SK-N-MC (cell line): ENCODE measurements around the gene GMIP.
A peak's percentile ranks its signal among the peaks of the same experiment; 100 is the strongest.

ENCODE experiments used
- DNase-seq: peaks from one replicate; pipeline ENCODE4 v3.0.0-alpha.2; 2011; ENCODE audit warnings: low read depth, low spot score
- H3K27ac ChIP-seq: fragments of 200-600 bp; sonication (generic); 2 replicates; pipeline ENCODE4 v1.5.1; 2016; ENCODE audit warnings: mixed run types
- H3K36me3 ChIP-seq: fragments of 200-600 bp; sonication (generic); 2 replicates; pipeline ENCODE4 v1.6.1; 2017; ENCODE audit warnings: antibody characterized with exemption, low read length, mixed read lengths; ENCODE audit not compliant: insufficient read depth
- H3K4me3 ChIP-seq: fragments of 200-600 bp; sonication (generic); 2 replicates; pipeline ENCODE4 v1.5.1; 2016
- H3K9ac ChIP-seq: fragments of 200-600 bp; sonication (generic); 2 replicates; pipeline ENCODE4 v1.8.0; 2017; ENCODE audit warnings: mixed run types, mixed read lengths; ENCODE audit not compliant: insufficient read length
- H3K9me3 ChIP-seq: fragments of 200-600 bp; sonication (generic); 2 replicates; pipeline ENCODE4 v1.6.1; 2017; ENCODE audit warnings: low read depth, mild to moderate bottlenecking, antibody characterized with exemption, low read length, moderate library complexity, mixed read lengths
- EZH2 ChIP-seq: fragments of 200-600 bp; sonication (generic); IDR thresholded peaks from one replicate; pipeline ENCODE4 v1.6.1; 2017; ENCODE audit warnings: antibody characterized with exemption
- FOXP2 ChIP-seq: optimal IDR thresholded peaks from 2 replicates; pipeline ENCODE3; 2011; ENCODE audit warnings: mild to moderate bottlenecking, moderate library complexity; ENCODE audit not compliant: insufficient read depth; ENCODE audit errors: extremely low read length, control extremely low read depth
- POLR2AphosphoS5 ChIP-seq: IDR thresholded peaks from 2 replicates; pipeline ENCODE4 v1.6.1; 2012; ENCODE audit warnings: mild to moderate bottlenecking, low read depth, low read length, borderline replicate concordance

GMIP gene

DNA sequence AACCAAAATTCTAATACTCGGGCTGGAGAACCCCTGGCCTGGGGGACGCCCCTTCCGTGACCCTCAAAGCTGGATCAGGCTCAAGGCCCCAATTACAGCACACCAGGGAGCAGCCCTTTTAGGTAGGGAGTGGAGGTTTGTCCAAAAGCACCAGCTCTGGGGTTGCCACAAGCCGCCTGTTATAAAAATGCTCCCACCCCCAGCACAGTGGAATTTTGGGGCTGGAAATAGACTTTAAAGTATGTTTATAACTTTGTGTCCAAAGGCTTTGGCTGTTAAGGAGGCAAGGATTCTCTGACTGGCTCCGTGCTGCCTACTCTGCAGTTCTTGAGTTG, 564 bp upstream of the GMIP start:
- Histone ChIP-seq H3K9me3 (no peaks in the 10 kb centered on the region), H3K9ac (no peak overlapping the region), H3K4me3 (peak overlapping the region; percentile 99), H3K27ac (no peak overlapping the region), H3K36me3 (peaks cover 22% of the 10 kb centered on the region; the same call in 1 of the 2 replicates)
- no peak for TF ChIP-seq EZH2
- DNase-seq = no peak

DNA sequence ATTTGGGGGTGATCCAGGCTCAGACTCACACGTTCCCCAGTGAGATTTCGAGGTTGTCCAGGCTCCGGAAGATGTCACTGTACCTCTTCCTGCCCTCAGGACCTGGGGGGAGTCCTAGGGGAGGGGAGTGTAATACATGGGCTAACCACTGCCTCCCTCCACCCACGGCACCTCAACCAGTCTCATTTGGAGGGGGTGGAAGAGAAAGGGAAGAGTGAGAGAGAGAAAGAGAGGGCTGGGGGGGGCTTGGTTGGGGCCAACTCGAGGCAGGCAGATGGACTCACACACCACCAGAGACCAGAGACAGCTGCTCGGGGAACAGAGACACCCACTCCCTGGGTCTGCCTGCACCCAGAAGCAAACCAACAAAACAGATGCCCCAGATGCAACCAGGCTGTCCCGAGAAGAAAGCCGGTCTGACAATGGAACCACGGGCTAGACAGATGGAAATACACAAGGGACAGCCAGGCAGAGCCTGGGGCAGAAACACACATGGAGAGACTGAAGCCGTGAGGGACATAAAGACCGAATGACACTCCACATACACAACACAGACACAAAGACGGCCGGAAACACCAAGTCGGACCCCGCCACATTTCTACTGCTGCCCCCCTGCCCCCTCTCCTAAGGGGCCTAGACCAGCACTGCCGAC, 825 bp downstream of the GMIP start:
- TF ChIP-seq FOXP2 = no peak
- TF ChIP-seq POLR2AphosphoS5 = no peak
- TF ChIP-seq EZH2 = no peak
- Histone ChIP-seq H3K27ac (no peak overlapping the region), H3K4me3 (peak overlapping the region; percentile 99), H3K9ac (peak overlapping the region; percentile 82), H3K36me3 (peaks cover 21% of the 10 kb centered on the region; the same call in 1 of the 2 replicates), H3K9me3 (no peaks in the 10 kb centered on the region)
- no peak for DNase-seq

DNA sequence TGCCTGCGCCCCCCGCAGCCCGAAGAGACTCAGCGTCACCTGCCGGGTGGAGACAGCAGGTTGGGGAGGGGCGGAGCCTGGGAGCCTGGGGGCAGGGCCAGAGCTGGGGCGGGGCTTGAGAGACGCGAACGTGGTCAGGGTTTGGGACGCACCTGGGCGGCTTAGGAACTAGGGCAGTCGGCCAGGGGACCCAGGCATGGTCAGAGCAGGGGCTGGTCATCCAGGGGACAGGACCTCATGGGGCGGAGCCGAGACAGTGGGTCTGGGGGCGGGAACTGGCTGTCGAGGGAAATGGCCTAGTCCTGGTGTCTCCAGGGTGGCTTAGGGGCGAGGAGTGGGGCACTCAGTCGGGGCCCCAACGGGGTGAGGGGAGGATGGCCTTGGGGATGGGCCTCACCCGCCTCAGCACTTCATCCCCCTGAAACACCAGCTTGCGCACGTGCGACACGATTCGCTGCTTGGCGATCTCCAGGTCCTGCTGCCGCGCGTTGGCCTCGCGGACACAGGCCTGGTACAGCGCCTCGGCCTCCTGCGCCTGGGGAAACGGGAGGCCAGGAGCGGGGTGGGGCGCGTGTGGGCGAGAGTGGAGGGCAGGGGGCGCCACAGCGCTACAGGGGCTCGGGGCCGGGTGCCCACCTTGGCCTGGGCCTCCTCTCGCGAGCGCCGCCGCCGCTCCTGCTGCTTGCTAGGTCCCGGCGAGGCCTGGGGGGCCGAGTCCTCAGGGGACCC, 5.8 kb downstream of the GMIP start:
- no peak overlapping the region for H3K4me3 ChIP-seq
- H3K9ac ChIP-seq = no peak overlapping the region
- H3K27ac ChIP-seq = no peak overlapping the region
- no peak for DNase-seq
- peaks cover 7% of the 10 kb centered on the region for H3K36me3 ChIP-seq
- TF ChIP-seq EZH2 (no peak), POLR2AphosphoS5 (no peak), FOXP2 (no peak)
- H3K9me3 ChIP-seq = no peaks in the 10 kb centered on the region

DNA sequence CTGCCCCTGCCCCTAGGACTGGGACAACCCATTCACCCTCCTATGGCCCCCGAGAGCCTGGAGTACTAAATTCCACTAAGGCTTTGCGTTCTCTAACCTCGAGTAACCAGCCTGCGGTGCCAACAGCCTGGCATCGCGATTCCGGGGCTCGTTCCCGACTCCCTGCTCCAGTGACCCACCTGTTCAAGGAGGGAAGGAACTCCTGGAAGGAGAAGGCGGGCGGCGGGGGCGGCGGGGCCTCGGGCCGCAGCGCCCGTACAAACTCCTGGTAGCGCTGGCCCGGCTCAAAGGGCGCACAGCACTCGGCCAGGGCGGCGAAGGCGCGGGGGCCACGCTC, 6.3 kb downstream of the GMIP start:
- Histone ChIP-seq H3K27ac (no peak overlapping the region), H3K4me3 (no peak overlapping the region), H3K36me3 (peaks cover 7% of the 10 kb centered on the region), H3K9ac (no peak overlapping the region), H3K9me3 (no peaks in the 10 kb centered on the region)
- DNase-seq = no peak
- no peak for TF ChIP-seq POLR2AphosphoS5

DNA sequence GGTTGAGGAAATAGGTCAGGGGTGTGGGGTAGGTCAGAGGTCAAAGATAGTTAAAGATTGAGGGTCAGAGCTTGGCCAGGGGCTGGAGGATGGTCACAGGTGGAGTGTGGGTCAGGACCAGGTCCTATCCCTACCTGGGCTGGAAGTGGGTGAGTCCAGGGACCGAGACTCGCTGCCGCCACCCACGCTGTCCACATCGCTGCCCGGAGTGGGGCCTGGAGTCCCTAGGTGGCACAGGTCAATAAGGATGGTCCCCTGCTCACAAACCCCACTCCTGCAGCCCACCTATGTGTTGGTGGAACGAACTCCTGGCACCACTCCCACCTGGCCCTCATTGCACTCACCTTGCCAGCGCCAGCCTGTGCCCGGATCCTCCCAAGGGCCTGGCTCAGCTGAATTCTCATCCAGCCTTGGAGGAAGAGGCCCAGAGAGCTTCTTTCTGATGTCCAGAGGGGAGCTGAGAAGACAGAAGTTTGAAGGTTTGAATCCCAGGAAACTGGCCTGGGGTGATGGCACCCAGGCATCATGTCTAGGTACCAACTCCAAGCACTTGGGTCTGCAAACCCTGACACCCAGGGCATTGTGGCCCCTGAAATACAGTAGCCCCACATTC, 6.8 kb downstream of the GMIP start:
- Histone ChIP-seq H3K36me3 (peaks cover 7% of the 10 kb centered on the region), H3K9me3 (no peaks in the 10 kb centered on the region), H3K27ac (no peak overlapping the region), H3K9ac (no peak overlapping the region), H3K4me3 (no peak overlapping the region)
- DNase-seq = no peak
- no peak for TF ChIP-seq FOXP2
- no peak for TF ChIP-seq POLR2AphosphoS5
- TF ChIP-seq EZH2 = no peak

DNA sequence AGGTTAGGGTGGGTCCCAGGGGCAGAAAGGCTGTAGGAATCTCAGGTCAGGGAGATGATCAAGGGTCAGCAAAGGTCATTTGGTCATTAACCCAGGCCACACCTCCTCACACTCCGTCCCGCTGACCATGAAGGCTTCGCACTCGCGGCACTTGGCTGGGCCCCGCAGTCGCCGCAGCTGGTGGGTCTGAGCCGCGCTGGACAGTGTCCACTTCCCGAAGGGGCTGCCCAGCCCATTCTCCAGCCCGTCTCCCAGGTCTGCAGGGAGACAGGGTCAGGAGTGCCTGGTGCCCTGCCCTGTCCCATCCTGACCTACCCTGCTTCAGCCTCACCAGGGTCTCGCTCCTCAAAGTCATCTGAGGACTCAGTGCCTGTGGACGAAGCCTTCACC, 8.1 kb downstream of the GMIP start:
- H3K9ac ChIP-seq = no peak overlapping the region
- no peak overlapping the region for H3K27ac ChIP-seq
- H3K36me3 ChIP-seq = peaks cover 7% of the 10 kb centered on the region
- no peak for DNase-seq
- no peak overlapping the region for H3K4me3 ChIP-seq
- no peak for TF ChIP-seq POLR2AphosphoS5
- no peak for TF ChIP-seq EZH2
- no peak for TF ChIP-seq FOXP2
- H3K9me3 ChIP-seq = no peaks in the 10 kb centered on the region

DNA sequence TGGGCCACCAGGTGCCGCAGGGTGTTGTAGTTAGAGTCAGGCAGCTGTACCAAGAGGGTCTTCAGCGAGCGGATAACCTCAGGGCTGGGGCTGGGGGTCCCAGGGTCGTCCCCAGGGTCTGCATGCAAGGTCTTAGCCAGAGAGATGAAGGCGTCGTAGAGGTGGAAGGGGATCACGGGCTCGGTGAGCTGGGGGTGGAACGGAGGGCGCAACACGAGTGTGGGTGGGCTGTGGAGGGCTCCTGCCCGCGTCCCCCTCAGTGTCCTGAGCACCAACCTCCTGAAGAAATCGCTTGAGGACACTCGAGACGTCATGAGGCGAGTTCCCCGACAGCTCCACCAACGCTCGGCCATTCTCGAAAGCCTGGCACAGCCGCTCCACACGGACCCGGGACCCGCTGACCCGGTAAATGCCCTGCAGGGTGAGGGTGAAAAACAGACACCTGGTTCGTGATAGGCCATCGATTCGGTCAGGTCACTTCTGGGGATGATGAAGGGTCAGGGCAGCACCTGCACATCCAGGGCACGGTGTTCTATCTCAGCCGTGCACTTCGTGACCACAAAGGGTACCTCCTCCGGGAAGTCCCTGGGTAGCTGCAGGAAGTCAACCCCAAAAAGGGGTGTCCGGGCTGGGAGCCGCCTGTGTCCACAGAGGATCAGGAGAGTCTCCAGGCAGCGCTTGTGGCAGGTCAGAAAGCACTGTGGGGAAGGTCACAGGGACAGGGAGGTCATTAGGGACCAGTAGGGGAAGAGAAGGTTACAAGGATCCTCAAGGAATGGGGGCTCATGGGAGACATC, 8.7 kb downstream of the GMIP start:
- peaks cover 7% of the 10 kb centered on the region for H3K36me3 ChIP-seq
- no peak overlapping the region for H3K27ac ChIP-seq
- DNase-seq = no peak
- TF ChIP-seq FOXP2 = no peak
- TF ChIP-seq EZH2 = no peak
- no peak for TF ChIP-seq POLR2AphosphoS5
- H3K9ac ChIP-seq = no peak overlapping the region
- H3K9me3 ChIP-seq = no peaks in the 10 kb centered on the region
- no peak overlapping the region for H3K4me3 ChIP-seq

DNA sequence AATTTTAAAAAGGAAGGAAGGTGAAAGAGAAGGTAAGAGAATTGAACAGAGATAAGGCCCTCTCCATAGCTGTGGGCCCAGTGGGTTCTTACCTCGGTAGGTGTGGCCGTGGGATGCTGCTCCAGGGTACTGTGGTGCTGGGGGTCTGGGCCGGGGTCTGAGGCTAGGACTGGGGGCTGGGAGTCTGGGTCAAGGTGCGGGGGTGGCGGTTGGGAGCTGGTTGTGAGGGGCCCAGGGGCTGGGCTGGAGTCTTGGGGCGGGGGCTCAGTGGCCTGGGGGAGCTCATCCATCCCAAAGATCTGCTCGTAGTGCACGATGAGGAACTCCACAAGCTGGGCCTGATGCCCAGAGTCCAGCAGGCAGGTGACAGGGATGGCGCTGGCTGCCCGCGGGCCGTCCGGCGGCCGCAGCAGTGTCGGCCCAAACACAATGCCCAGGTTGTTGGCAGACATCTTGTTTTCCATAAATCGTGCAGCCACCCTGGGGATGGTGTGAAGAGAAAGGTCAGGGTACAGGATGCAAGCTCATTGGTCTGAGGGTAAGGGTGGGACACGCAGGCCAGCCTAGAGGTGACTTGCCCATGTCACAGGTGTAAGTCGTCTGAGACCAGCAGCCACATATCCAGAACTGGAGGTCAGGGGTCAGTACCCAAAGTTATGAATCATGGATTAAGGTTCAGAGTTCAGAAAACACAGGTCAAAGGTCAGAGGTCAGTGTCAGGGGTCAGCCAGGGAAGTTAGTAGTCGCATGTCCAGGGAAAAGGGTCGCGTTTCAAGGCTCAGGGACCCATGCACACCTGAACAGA, 9.5 kb downstream of the GMIP start:
- H3K36me3 ChIP-seq = peaks cover 7% of the 10 kb centered on the region
- DNase-seq = no peak
- H3K4me3 ChIP-seq = no peak overlapping the region
- no peak overlapping the region for H3K9ac ChIP-seq
- no peak for TF ChIP-seq EZH2
- no peaks in the 10 kb centered on the region for H3K9me3 ChIP-seq
- H3K27ac ChIP-seq = no peak overlapping the region
